SK-N-SH treated with all-trans-retinoic acid at 6 μM for 48 hours (cell line): ENCODE data around the gene STPG2.

ENCODE experiments used
- ESRRG ChIP-seq: fragments of 250-450 bp; sonication (Bioruptor Pico); IDR thresholded peaks from 2 replicates; pipeline ENCODE4 v1.6.1; 2021; ENCODE audit warnings: mild to moderate bottlenecking
- OSR1 ChIP-seq: fragments of 250-450 bp; sonication (Bioruptor Pico); IDR thresholded peaks from 2 replicates; pipeline ENCODE4 v1.8.0; 2022; ENCODE audit warnings: moderate library complexity, mild to moderate bottlenecking, inconsistent platforms
- PPARA ChIP-seq: fragments of 250-450 bp; sonication (Bioruptor Pico); IDR thresholded peaks from 2 replicates; pipeline ENCODE4 v1.5.0; 2020; ENCODE audit warnings: mild to moderate bottlenecking, borderline replicate concordance
- RARB ChIP-seq: fragments of 250-450 bp; sonication (Bioruptor Pico); IDR thresholded peaks from 2 replicates; pipeline ENCODE4 v1.8.0; 2021; ENCODE audit warnings: mild to moderate bottlenecking, moderate library complexity
- SNAI2 ChIP-seq: fragments of 250-450 bp; sonication (Bioruptor Pico); IDR thresholded peaks from 2 replicates; pipeline ENCODE4 v1.5.0; 2020; ENCODE audit warnings: mild to moderate bottlenecking, moderate library complexity
- TCF4 ChIP-seq: fragments of 250-450 bp; sonication (Bioruptor Pico); IDR thresholded peaks from 2 replicates; pipeline ENCODE4 v1.8.0; 2021; ENCODE audit warnings: mild to moderate bottlenecking, moderate library complexity, borderline replicate concordance
- ZC3H10 ChIP-seq: fragments of 250-450 bp; sonication (Bioruptor Pico); IDR thresholded peaks from 2 replicates; pipeline ENCODE4 v1.5.1; 2021; ENCODE audit warnings: mild to moderate bottlenecking, moderate library complexity
- ZFP30 ChIP-seq: fragments of 450-650 bp; formaldehyde crosslinking; IDR thresholded peaks from 2 replicates; pipeline ENCODE4 v1.5.0; 2022; ENCODE audit warnings: mild to moderate bottlenecking, moderate library complexity
- ZNF565 ChIP-seq: fragments of 450-650 bp; formaldehyde crosslinking; conservative IDR thresholded peaks from 2 replicates; pipeline ENCODE4 v1.5.0; 2020; ENCODE audit warnings: low read depth, mild to moderate bottlenecking, moderate library complexity
- ZNF70 ChIP-seq: fragments of 450-650 bp; formaldehyde crosslinking; IDR thresholded peaks from 2 replicates; pipeline ENCODE4 v1.5.0; 2020; ENCODE audit warnings: mild to moderate bottlenecking, moderate library complexity

- TF ChIP-seq OSR1, result no peak
- TF ChIP-seq ZFP30 (CRISPR knock-in tag), result no peak
- no peak for TF ChIP-seq ESRRG (CRISPR knock-in tag)
- TF ChIP-seq SNAI2 (CRISPR knock-in tag), result no peak
- no peak for TF ChIP-seq TCF4
- TF ChIP-seq ZC3H10, result no peak
- no peak for TF ChIP-seq ZNF565 (CRISPR knock-in tag)
- no peak for TF ChIP-seq ZNF70 (CRISPR knock-in tag)
- TF ChIP-seq PPARA (CRISPR knock-in tag), result no peak
- no peak for TF ChIP-seq RARB (CRISPR knock-in tag)
Observed at GRCh38 chr4:98081936-98082335, 61.3 kb downstream of the STPG2 start.
